CD4-positive, alpha-beta T cell treated with Interleukin-1 beta for 1 hour (primary cell): ENCODE results near the gene PLCE1.

ENCODE experiments used
- DNase-seq, 2 donors: peaks; one replicate each; pipeline ENCODE4 v3.0.0-alpha.2; 2020 to 2022

PLCE1 gene

GRCh38 chr10:94025806-94026205 is 32.1 kb downstream of the PLCE1 start:
- DNase-seq: no peak

- DNase-seq: no peak
Measured at GRCh38 chr10:94027197-94027596, 33.5 kb downstream of the PLCE1 start.

DNA sequence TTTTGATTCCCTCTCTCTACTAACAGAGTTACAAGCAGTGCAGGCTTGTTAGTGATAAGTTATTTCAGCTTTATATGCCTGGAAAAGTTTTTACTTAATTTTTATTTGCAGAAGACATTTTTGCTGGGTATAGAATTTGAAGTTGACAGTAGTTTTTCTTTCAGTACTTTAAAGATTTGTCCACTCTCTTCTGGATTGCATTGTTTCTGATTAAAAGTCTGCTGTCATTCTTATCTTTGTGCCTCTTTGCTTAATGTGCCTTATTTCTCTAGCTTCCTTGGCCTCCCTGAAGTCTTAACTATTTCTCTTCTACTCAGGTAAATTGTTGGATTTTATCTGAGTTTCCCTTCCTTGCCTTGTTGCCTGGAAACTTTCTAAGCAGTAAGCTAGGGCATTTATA is 36.2 kb downstream of the PLCE1 start:
- no peak for DNase-seq

DNA sequence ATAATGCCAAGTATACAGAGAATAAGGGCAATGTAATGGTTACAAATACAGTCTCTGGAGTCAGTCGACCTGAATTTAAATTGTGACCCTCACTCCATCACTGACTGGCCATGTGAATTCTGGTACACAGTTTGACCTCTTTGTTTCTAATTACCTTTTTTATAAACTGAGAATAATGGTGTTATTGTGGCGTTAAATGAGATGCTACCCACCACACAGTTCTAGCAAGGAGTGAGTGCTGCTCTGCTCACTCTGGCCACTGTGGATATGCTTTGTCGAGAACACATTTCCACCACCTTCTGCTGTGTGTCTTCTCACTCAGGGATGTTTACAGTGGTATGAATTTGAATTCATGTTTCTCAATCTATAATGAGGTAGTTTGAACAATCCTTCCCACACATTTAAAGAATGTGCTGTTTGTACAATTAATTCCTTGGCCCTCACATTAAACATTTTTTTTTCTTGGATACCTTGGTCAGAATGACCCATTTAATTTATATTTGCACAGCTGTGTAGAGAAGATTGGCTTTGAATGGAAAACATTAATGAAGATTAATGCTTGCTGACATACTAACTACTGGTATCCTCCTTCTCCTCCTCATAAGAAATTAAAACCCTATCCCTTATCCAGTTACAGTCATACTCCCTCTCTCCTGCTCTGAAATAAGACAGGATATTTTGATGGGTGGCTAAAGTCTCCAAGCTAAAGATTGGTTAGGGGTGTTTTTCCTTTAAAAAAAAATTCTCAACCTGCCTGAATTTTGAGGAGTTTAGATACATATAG is 42.4 kb downstream of the PLCE1 start:
- DNase-seq: no peak

- DNase-seq: no peak
Measured at GRCh38 chr10:94036766-94037033, 43.0 kb downstream of the PLCE1 start.

DNA sequence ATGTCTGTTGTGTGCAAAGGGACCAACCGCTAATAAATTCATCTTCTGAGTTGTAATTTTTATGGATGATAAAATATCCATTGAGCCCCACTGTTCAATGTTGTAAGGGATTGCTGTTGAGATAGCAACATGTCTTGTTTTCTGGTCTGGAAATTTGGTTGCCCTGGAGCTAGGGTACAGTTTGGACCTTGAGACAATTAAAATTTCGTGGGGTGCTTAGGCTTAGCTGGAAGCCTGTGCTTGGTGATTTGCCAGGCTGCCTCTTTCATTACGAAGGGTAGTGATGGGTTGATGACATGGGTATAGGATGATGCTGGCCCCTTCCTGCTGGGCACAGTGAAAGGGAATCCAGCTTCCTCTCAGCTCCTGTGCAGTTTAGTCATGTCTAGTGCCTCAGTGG is 43.6 kb downstream of the PLCE1 start:
- no peak for DNase-seq

GRCh38 chr10:94038024-94038423 is 44.3 kb downstream of the PLCE1 start:
- no peak for DNase-seq

DNA sequence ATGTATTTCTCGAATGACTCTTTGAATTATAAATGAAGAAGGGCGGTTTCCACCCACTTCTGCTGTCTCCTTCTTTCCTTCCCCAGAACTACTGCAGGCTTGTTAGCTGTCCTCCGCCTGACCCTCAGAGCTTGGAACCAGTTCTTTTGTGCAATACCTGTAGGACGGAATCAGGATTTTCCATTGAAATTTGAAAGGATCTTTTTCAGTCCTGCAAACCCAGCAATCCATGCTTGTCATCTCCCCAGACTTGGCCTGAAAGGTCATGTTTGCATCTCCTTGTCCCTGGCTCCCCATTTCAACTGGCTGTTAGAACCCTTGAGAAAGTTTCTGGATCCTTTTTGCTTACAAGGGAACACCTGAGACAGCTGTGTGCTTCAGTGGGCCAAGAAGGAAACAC is 47.5 kb downstream of the PLCE1 start:
- no peak for DNase-seq

DNA sequence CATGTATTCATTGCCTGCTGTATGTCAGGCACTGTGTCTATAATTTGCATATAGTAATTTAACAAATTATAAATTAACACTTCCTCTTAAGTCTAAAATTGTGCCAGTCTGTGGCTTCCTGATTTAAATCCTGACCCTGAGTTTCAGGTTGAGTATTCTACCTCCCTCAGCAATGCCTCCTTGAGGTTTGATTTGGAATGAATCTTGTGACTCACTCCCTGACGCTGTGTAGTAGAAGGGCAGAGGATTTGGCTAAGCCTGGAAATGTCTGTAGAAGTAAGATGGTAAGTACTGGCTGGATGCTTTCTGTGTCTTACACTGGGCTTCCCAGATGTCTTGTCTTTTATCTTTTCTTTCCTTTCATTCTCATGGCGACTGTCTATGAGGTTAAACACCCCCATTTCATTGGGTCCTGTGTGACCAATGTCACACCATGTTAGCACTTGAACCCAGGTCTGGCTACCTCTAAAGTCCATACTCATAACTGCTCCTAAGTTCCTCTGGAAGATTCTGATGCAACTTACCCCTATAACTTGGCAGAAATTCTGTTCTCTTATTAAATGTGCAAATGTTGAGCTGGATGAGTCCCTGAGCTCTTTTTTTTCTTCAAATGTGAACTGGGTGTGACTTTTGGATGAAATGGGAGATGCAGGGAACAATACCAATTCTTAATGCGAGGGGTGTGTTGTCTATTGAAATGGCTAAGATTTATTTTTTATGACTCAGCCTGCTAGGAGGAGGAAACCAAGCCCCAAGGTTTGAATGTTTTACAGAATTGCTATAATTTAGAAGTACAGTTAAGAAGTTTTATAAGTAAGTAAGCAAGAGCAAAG is 48.5 kb downstream of the PLCE1 start:
- no peak for DNase-seq

DNA sequence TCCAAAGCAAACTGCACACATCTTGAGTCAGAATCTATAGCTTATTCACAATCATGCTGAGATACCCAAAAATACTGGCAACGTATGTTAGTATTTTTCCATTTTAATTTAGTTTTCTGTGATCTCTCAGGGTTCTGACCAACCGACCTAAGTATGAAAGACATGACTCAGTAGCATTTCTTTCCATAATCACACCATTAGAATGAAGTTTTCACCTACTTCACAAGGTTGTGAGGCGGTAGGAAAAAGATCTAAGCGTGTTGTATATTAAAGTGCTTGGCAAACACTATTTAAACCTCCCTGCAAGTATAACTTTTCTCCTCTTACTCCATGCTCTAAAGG is 49.1 kb downstream of the PLCE1 start:
- DNase-seq: no peak
